NCI-H2107 (cell line): Measurements from ENCODE around the gene FAU.

Experiments
- DNase-seq: peaks from one replicate; lab custom pipeline; 2025; lab: John Stamatoyannopoulos, UW

Gene FAU

GRCh38 chr11:65107751-65108468 lies 14.0 kb downstream of the FAU start:
- DNase-seq: no peak

GRCh38 chr11:65107078-65107477 lies 14.9 kb downstream of the FAU start:
- DNase-seq: no peak

GRCh38 chr11:65104628-65105027 lies 17.3 kb downstream of the FAU start:
- no peak for DNase-seq

- no peak for DNase-seq
These were observed 18.5 kb downstream of the FAU start for GRCh38 chr11:65103476-65103875.

- no peak for DNase-seq
These were observed 19.5 kb downstream of the FAU start for GRCh38 chr11:65102142-65103095.

- DNase-seq: no peak
These were observed 21.1 kb downstream of the FAU start for GRCh38 chr11:65100674-65101350.

GRCh38 chr11:65096926-65097325 lies 25.0 kb downstream of the FAU start:
- DNase-seq: no peak

- peak; percentile 69 for DNase-seq
These were observed 25.7 kb downstream of the FAU start, which contains the start of gene VPS51 for GRCh38 chr11:65095974-65096806. TSS of gene VPS51 (plus strand) at chr11:65096214. CDS start at chr11:65096251, 37 bp downstream.

GRCh38 chr11:65095427-65095826 lies 26.5 kb downstream of the FAU start:
- no peak for DNase-seq

- no peak for DNase-seq
These were observed 31.3 kb downstream of the FAU start for GRCh38 chr11:65090628-65091027.

GRCh38 chr11:65089621-65090020 lies 32.3 kb downstream of the FAU start:
- DNase-seq: no peak

GRCh38 chr11:65087827-65088226 lies 34.1 kb downstream of the FAU start:
- DNase-seq: no peak

GRCh38 chr11:65087216-65087615 lies 34.7 kb downstream of the FAU start:
- no peak for DNase-seq

- DNase-seq: no peak
These were observed 35.1 kb downstream of the FAU start for GRCh38 chr11:65086809-65087208.

- no peak for DNase-seq
These were observed 36.5 kb downstream of the FAU start for GRCh38 chr11:65085446-65085845.

GRCh38 chr11:65084598-65085375 lies 37.1 kb downstream of the FAU start:
- DNase-seq: no peak

GRCh38 chr11:65083834-65084597 lies 37.9 kb downstream of the FAU start, which contains the start of the genes CDCA5 and ZFPL1:
TSS of gene CDCA5 (minus strand) at chr11:65084040. CDS start at chr11:65083978, 62 bp downstream.
TSS of gene ZFPL1 (plus strand) at chr11:65084222. CDS start at chr11:65084699, 477 bp downstream.
- DNase-seq: peak; percentile 95

GRCh38 chr11:65083134-65083833 lies 38.6 kb downstream of the FAU start:
- DNase-seq: no peak

- no peak for DNase-seq
These were observed 43.1 kb downstream of the FAU start for GRCh38 chr11:65078786-65079342.
